SK-N-SH (cell line): Measurements from ENCODE around the gene BBOX1. TPM values are rescaled to one million over a fixed set of nuclear protein-coding genes. Genes with fewer than 3 reads are reported as not detected.
"Not testable (repeated sequence)": the region's sequence is repeated elsewhere in the genome, so short reads cannot be mapped to it uniquely, and the experiment has no call there.

Source experiments
- CTCF ChIA-PET: fragments of 300-600, 350-600 bp; formaldehyde crosslinking; extraction: SDS; loops from one replicate; lab custom pipeline; 2021; lab: Yijun Ruan, JAX
- POLR2A ChIA-PET: fragments of 350-600 bp; sonication (Branson Sonifier 250); formaldehyde crosslinking; extraction: SDS; loops from one replicate; lab custom pipeline; 2020; ENCODE audit warnings: antibody characterized with exemption, inconsistent platforms; lab: Yijun Ruan, JAX
- DNase-seq: peaks from one replicate; pipeline ENCODE4 v3.0.0; 2012
- H2AFZ ChIP-seq: fragments of 200-600 bp; sonication (generic); 2 replicates; pipeline ENCODE4 v1.8.1; 2016; ENCODE audit warnings: antibody characterized with exemption, mild to moderate bottlenecking, low read depth
- H3F3A ChIP-seq: fragments of 200-600 bp; sonication (generic); replicated peaks from 2 replicates; pipeline ENCODE3; 2016; ENCODE audit warnings: antibody characterized with exemption, mild to moderate bottlenecking; ENCODE audit not compliant: insufficient read depth
- H3K27ac ChIP-seq, 2 experiments: fragments of 200-500 bp in 1 of 2; fragments of 200-600 bp in 1 of 2; sonication (Bioruptor generic) in 1 of 2; sonication (generic), shearing (Covaris generic) in 1 of 2; 2 replicates each; pipeline versions ENCODE4 v1.5.1 to v1.6.1; 2014 to 2016; ENCODE audit warnings: low read depth in 2 of 2, inconsistent platforms in 1 of 2, low read length in 1 of 2, mild to moderate bottlenecking in 1 of 2, mixed read lengths in 1 of 2
- H3K27me3 ChIP-seq: fragments of 200-600 bp; sonication (generic), shearing (Covaris generic); 2 replicates; pipeline ENCODE4 v1.6.1; 2016; ENCODE audit warnings: mixed run types; ENCODE audit not compliant: insufficient read depth
- H3K36me3 ChIP-seq, 2 experiments: fragments of 200-500 bp in 1 of 2; fragments of 200-600 bp in 1 of 2; sonication (Bioruptor generic) in 1 of 2; sonication (generic) in 1 of 2; replicated peaks in 1 of 2; 2 replicates each; pipeline versions ENCODE3 to v1.5.1; 2014 to 2016; ENCODE audit warnings: low read length in 1 of 2, mild to moderate bottlenecking in 1 of 2; ENCODE audit not compliant: insufficient read depth in 2 of 2, control insufficient read depth in 1 of 2
- H3K4me1 ChIP-seq, 2 experiments: fragments of 200-500 bp in 1 of 2; fragments of 200-600 bp in 1 of 2; sonication (Bioruptor generic) in 1 of 2; sonication (generic), shearing (Covaris generic) in 1 of 2; 2 replicates each; pipeline versions ENCODE4 v1.5.1 to v1.6.1; 2014 to 2016; ENCODE audit warnings: low read depth in 1 of 2, low read length in 1 of 2, mixed run types in 1 of 2; ENCODE audit not compliant: insufficient read depth in 2 of 2, control insufficient read depth in 1 of 2
- H3K4me2 ChIP-seq: fragments of 200-600 bp; sonication (generic), shearing (Covaris generic); 2 replicates; pipeline ENCODE4 v1.6.1; 2017; ENCODE audit warnings: mixed run types
- H3K4me3 ChIP-seq, 2 experiments: fragments of 200-500 bp in 1 of 2; fragments of 200-600 bp in 1 of 2; sonication (Bioruptor generic) in 1 of 2; sonication (generic), shearing (Covaris generic) in 1 of 2; 2 replicates each; pipeline versions ENCODE4 v1.5.1 to v1.8.1; 2014 to 2016; ENCODE audit warnings: low read depth in 2 of 2, inconsistent platforms in 1 of 2, low read length in 1 of 2, mild to moderate bottlenecking in 1 of 2, mixed read lengths in 1 of 2, moderate library complexity in 1 of 2
- H3K79me2 ChIP-seq: fragments of 200-600 bp; sonication (generic); 2 replicates; pipeline ENCODE4 v1.8.1; 2017; ENCODE audit warnings: mild to moderate bottlenecking; ENCODE audit not compliant: insufficient read depth
- H3K9ac ChIP-seq: fragments of 200-600 bp; sonication (generic); 2 replicates; pipeline ENCODE4 v1.6.1; 2017; ENCODE audit warnings: mixed run types
- H3K9me2 ChIP-seq: fragments of 200-600 bp; sonication (generic); 2 replicates; pipeline ENCODE4 v1.6.1; 2017; ENCODE audit warnings: mixed run types
- H3K9me3 ChIP-seq: fragments of 200-600 bp; sonication (generic); 2 replicates; pipeline ENCODE4 v1.6.1; 2017; ENCODE audit warnings: mixed run types, mild to moderate bottlenecking, moderate library complexity
- H4K20me1 ChIP-seq: fragments of 200-600 bp; sonication (generic); 2 replicates; pipeline ENCODE4 v1.6.1; 2017; ENCODE audit warnings: mild to moderate bottlenecking, mixed run types; ENCODE audit not compliant: insufficient read depth
- CHD2 ChIP-seq: fragments of 150-350 bp; IDR thresholded peaks from 2 replicates; pipeline ENCODE4 v1.6.1; 2018; ENCODE audit warnings: low read length; ENCODE audit not compliant: partially characterized antibody
- FOSL2 ChIP-seq: IDR thresholded peaks from 2 replicates; pipeline ENCODE4 v1.4.0; 2012; ENCODE audit warnings: low read depth, mild to moderate bottlenecking, moderate library complexity, borderline replicate concordance
- FOXM1 ChIP-seq: IDR thresholded peaks from 2 replicates; pipeline ENCODE4 v1.4.0; 2012; ENCODE audit warnings: low read depth, mild to moderate bottlenecking
- GABPA ChIP-seq: IDR thresholded peaks from 2 replicates; pipeline ENCODE4 v1.4.0; 2012; ENCODE audit warnings: low read depth, mild to moderate bottlenecking
- GATA2 ChIP-seq: sonication (generic); formaldehyde crosslinking; IDR thresholded peaks from 2 replicates; pipeline ENCODE4 v1.5.0; 2020; ENCODE audit warnings: mild to moderate bottlenecking, missing genetic modification reagents
- JUND ChIP-seq: IDR thresholded peaks from 2 replicates; pipeline ENCODE4 v1.4.0; 2012
- NFIC ChIP-seq: IDR thresholded peaks from 2 replicates; pipeline ENCODE4 v1.4.0; 2012; ENCODE audit warnings: borderline replicate concordance
- RAD21 ChIP-seq: IDR thresholded peaks from 2 replicates; pipeline ENCODE4 v1.6.1; 2012; ENCODE audit warnings: mild to moderate bottlenecking, low read length
- SIN3A ChIP-seq: IDR thresholded peaks from 2 replicates; pipeline ENCODE4 v1.6.1; 2012; ENCODE audit warnings: low read depth, mild to moderate bottlenecking, low read length, moderate library complexity, borderline replicate concordance
- TAF1 ChIP-seq: IDR thresholded peaks from 2 replicates; pipeline ENCODE4 v1.6.1; 2012; ENCODE audit warnings: low read depth, mild to moderate bottlenecking, low read length, moderate library complexity, borderline replicate concordance
- TCF12 ChIP-seq: IDR thresholded peaks from 2 replicates; pipeline ENCODE4 v1.4.0; 2012
- YY1 ChIP-seq: IDR thresholded peaks from 2 replicates; pipeline ENCODE4 v1.4.0; 2012; ENCODE audit warnings: low read depth, mild to moderate bottlenecking
- WGBS: methylation state at CpG from one replicate; pipeline ENCODE4 v1.1.6; 2017; ENCODE audit warnings: low lambda C conversion rate; 5-methylcytosine and 5-hydroxymethylcytosine counted together
- polyA plus RNA-seq, 3 experiments: library from polyadenylated mRNA; depleted of rRNA; stranded (reverse); fragments of >200 nt; gene quantifications; 2 replicates each; pipeline ENCODE4 v1.2.3, GENCODE V29; 2012
- TF ChIP-seq, protein P1 (sequence below): IDR thresholded peaks from 2 replicates; pipeline ENCODE4 v1.4.0; 2012; ENCODE audit warnings: low read depth
- TF ChIP-seq, protein P2 (sequence below): IDR thresholded peaks from 2 replicates; pipeline ENCODE4 v1.4.0; 2012; ENCODE audit warnings: low read depth, borderline replicate concordance

BBOX1 gene
- polyA plus RNA-seq, 1 of the 3 experiments (the other 2 are of a cell fraction), result 0.02 TPM

DNA sequence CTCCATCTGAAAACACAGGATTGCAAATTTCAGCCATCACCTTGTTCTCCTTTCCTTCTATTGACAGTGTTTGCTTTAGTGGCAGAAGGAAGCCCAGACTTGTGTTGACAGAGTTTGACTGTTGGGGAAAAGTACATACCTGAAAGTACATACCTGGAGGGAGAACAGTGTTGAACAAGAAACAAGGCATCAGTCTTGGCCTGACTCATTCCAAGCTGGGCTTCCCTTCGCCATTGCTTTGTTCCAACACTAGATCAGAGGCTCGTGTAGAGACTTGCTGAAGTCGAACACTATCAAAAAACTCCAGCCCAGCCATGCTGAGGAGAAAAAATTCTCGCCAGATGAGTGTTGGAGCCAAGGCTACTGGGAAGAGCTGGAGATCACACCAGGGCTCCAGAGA is 133.4 kb downstream of the BBOX1 start:
- ChIA-PET CTCF (interaction anchor here (1.3 to 2.9 kb wide), 5 partner anchors 10 to 325 kb away, joined by 3 to 11 read pairs (median 3); no protein-coding TSS in a partner anchor), POLR2A (no interaction called here)
- H3K4me1 ChIP-seq, result no peaks in the 10 kb centered on the region
- no peak overlapping the region for H2AFZ ChIP-seq
- no peak for DNase-seq
- no peaks in the 10 kb centered on the region for H3K79me2 ChIP-seq
- H3K27ac ChIP-seq, result no peak overlapping the region
- H3K9me2 ChIP-seq, result no peaks in the 10 kb centered on the region
- H3K4me2 ChIP-seq, result no peak overlapping the region
- no peaks in the 10 kb centered on the region for H3K27me3 ChIP-seq
- no peak overlapping the region for H3K9ac ChIP-seq
- H3K36me3 ChIP-seq, result no peaks in the 10 kb centered on the region
- no peaks in the 10 kb centered on the region for H3F3A ChIP-seq
- H3K9me3 ChIP-seq, result no peaks in the 10 kb centered on the region
- no peak for TF ChIP-seq TAF1
- TF ChIP-seq GABPA, result no peak
- no peak for TF ChIP-seq SIN3A
- TF ChIP-seq GATA2, result no peak
- no peak for TF ChIP-seq NFIC
- TF ChIP-seq JUND, result no peak
- no peak for TF ChIP-seq TCF12
- TF ChIP-seq, protein P1, sequence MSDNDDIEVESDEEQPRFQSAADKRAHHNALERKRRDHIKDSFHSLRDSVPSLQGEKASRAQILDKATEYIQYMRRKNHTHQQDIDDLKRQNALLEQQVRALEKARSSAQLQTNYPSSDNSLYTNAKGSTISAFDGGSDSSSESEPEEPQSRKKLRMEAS, result no peak
- TF ChIP-seq FOXM1, result no peak
- H4K20me1 ChIP-seq, result no peaks in the 10 kb centered on the region
- H3K4me3 ChIP-seq, result no peak overlapping the region
- 75% methylated on average over 4 of the region's 4 CpGs for WGBS

DNA sequence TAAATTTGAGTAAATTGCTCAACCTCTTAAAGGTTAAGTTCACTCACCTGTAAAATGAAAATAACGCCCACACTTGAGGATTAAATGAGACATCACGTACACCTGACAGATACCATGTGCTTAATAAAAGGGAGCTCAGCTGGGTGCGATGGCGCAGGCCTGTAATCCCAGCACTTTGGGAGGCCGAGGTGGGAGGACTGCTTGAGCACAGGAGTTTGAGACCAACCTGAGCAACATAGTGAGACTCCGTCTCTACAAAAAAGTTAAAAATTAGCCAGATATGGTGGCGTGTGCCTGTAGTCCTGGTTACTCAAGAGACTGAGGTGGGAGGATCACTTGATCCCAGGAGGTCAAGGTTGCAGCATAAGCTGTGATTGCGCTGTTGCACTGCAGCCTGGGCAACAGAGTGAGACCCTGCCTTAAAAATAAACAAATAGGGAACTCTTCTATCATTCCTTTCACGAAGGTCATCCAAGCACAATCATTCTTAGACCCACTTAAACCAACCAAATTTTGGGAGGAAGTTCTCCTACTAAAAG is 134.1 kb downstream of the BBOX1 start:
- no peak overlapping the region for H3K27ac ChIP-seq
- H3K4me1 ChIP-seq, result no peaks in the 10 kb centered on the region; a peak in 1 of 4 replicates
- POLR2A ChIA-PET, result no interaction called here
- no peak overlapping the region for H3K4me3 ChIP-seq
- no peak overlapping the region for H3K9ac ChIP-seq
- H2AFZ ChIP-seq, result no peak overlapping the region
- no peaks in the 10 kb centered on the region for H3K27me3 ChIP-seq
- CTCF ChIA-PET, result interaction anchor here (0.8 to 2.9 kb wide), 4 partner anchors 9 to 324 kb away, joined by 3 to 11 read pairs (median 5); no protein-coding TSS in a partner anchor
- no peaks in the 10 kb centered on the region for H3F3A ChIP-seq
- no peaks in the 10 kb centered on the region for H3K9me3 ChIP-seq
- 84% methylated on average over 9 of the region's 9 CpGs for WGBS
- no peaks in the 10 kb centered on the region for H3K79me2 ChIP-seq
- no peak for DNase-seq
- H3K36me3 ChIP-seq, result no peaks in the 10 kb centered on the region
- no peaks in the 10 kb centered on the region for H4K20me1 ChIP-seq
- TF ChIP-seq RAD21 (no peak), FOXM1 (no peak), YY1 (no peak), CHD2 (no peak), FOSL2 (no peak), GATA2 (no peak)
- TF ChIP-seq, protein P2, sequence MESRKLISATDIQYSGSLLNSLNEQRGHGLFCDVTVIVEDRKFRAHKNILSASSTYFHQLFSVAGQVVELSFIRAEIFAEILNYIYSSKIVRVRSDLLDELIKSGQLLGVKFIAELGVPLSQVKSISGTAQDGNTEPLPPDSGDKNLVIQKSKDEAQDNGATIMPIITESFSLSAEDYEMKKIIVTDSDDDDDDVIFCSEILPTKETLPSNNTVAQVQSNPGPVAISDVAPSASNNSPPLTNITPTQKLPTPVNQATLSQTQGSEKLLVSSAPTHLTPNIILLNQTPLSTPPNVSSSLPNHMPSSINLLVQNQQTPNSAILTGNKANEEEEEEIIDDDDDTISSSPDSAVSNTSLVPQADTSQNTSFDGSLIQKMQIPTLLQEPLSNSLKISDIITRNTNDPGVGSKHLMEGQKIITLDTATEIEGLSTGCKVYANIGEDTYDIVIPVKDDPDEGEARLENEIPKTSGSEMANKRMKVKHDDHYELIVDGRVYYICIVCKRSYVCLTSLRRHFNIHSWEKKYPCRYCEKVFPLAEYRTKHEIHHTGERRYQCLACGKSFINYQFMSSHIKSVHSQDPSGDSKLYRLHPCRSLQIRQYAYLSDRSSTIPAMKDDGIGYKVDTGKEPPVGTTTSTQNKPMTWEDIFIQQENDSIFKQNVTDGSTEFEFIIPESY, result no peak
- H3K4me2 ChIP-seq, result no peak overlapping the region
- H3K9me2 ChIP-seq, result no peaks in the 10 kb centered on the region

DNA sequence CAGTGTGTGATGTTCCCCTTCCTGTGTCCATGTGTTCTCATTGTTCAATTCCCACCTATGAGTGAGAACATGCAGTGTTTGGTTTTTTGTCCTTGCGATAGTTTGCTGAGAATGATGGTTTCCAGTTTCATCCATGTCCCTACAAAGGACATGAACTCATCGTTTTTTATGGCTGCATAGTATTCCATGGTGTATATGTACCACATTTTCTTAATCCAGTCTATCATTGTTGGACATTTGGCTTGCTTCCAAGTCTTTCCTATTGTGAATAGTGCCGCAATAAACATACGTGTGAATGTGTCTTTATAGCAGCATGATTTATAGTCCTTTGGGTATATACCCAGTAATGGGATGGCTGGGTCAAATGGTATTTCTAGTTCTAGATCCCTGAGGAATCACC is 134.9 kb downstream of the BBOX1 start:
- H3K4me1 ChIP-seq, H3F3A ChIP-seq, DNase-seq, H3K9ac ChIP-seq, H3K36me3 ChIP-seq, H2AFZ ChIP-seq, H3K79me2 ChIP-seq, H3K9me2 ChIP-seq, H3K4me2 ChIP-seq, H3K27me3 ChIP-seq, H3K27ac ChIP-seq, POLR2A ChIA-PET, H4K20me1 ChIP-seq, H3K4me3 ChIP-seq, CTCF ChIA-PET, H3K9me3 ChIP-seq: not testable (repeated sequence)
- WGBS, result 83% methylated on average over 4 of the region's 4 CpGs
